Measurements from ENCODE around the gene TTC33.

DNA sequence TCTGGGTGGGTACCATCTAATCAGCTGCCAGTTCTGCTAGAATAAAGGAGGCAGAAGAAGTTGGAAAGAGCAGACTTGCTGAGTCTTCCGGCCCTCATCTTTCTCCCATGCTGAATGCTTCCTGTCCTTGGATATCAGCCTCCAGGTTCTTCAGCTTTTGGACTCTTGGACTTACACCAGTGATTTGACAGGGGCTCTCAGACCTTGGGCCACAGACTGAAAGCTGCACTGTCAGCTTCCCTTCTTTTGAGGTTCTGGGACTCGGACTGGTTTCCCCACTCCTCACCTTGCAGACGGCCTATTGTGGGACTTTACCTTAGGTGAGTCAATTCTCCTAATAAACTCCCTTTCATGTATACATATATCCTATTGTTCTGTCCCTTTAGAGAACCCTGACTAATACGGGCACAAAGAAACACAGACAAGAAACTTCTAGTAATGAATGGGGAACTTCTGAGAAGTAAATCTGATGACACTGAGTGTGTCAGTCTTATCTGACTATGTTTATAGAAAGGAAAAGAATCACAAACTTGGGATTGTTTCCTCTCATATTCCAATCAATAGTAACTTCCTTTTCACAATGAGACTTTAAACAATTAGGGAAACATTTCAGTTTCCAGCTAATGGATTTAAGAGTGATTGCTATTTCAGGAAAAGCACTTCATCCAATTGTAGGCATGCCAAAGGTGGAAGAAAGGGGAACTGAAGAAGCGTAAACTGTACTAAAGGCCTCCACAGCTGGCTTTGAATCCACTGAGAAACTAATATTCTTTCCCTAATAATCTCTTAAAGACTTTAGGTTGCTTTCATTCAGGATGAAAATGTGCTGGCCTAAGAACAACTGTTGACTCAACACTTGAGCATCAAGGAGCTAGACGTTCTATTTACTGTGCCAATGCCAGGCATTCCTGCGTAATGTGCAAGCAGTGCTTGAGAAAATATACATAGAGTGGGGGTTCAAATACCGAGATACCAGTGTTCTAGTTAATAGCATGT, 204.0 kb downstream of the TTC33 start:
- no peak for TF ChIP-seq POLR2AphosphoS5 (IDR thresholded peaks at IDR 0.05; ENCODE audit: borderline replicate concordance, low read depth, low read length)
- no peak for TF ChIP-seq EZH2 (IDR thresholded peaks at IDR 0.05)
- TF ChIP-seq FOXP2 (optimal IDR thresholded peaks at IDR 0.05; ENCODE audit: control extremely low read depth, extremely low read length, insufficient read depth) = no peak

Data from SK-N-MC (cell line).